22Rv1 (cell line): ENCODE results near the gene RAMP1.

Experiments
- H3K27ac ChIP-seq: fragments of 450-650 bp; 2 replicates; pipeline ENCODE4 v1.5.1; 2017
- CTCF ChIP-seq: fragments of 450-650 bp; IDR thresholded peaks from 2 replicates; pipeline ENCODE4 v1.5.1; 2017; ENCODE audit warnings: mild to moderate bottlenecking
- ZFX ChIP-seq: fragments of 450-650 bp; IDR thresholded peaks from 2 replicates; pipeline ENCODE4 v1.6.1; 2017; ENCODE audit warnings: antibody characterized with exemption, borderline replicate concordance

RAMP1 gene

GRCh38 chr2:237909075-237909695 is 49.8 kb downstream of the RAMP1 start:
- no peak overlapping the region for H3K27ac ChIP-seq
- TF ChIP-seq ZFX (no peak), CTCF (no peak)

GRCh38 chr2:237909801-237910475 is 50.5 kb downstream of the RAMP1 start:
- no peak overlapping the region for H3K27ac ChIP-seq
- TF ChIP-seq CTCF = no peak
- no peak for TF ChIP-seq ZFX

- TF ChIP-seq CTCF = no peak
- no peak for TF ChIP-seq ZFX
- no peak overlapping the region for H3K27ac ChIP-seq
Measured at GRCh38 chr2:237910576-237911362, 51.3 kb downstream of the RAMP1 start.

- H3K27ac ChIP-seq = no peak overlapping the region
- TF ChIP-seq CTCF = no peak
- TF ChIP-seq ZFX = no peak
Measured at GRCh38 chr2:237911363-237912017, 52.1 kb downstream of the RAMP1 start.

GRCh38 chr2:237912271-237913192 is 53.1 kb downstream of the RAMP1 start:
- TF ChIP-seq ZFX (no peak), CTCF (no peak)
- H3K27ac ChIP-seq = no peak overlapping the region

GRCh38 chr2:237913193-237913917 is 53.9 kb downstream of the RAMP1 start:
- no peak overlapping the region for H3K27ac ChIP-seq
- TF ChIP-seq ZFX (no peak), CTCF (no peak)
